ENCODE data around the gene RIBC1. TPM values are rescaled to one million over a fixed set of nuclear protein-coding genes. Genes with fewer than 3 reads are reported as not detected.

Gene RIBC1
- total RNA-seq, 3 donors from 2014 or later (not counting 1 experiment from before 2014, with no cell fraction given), result 0.85 to 2.1 (median 1.1) TPM

DNA sequence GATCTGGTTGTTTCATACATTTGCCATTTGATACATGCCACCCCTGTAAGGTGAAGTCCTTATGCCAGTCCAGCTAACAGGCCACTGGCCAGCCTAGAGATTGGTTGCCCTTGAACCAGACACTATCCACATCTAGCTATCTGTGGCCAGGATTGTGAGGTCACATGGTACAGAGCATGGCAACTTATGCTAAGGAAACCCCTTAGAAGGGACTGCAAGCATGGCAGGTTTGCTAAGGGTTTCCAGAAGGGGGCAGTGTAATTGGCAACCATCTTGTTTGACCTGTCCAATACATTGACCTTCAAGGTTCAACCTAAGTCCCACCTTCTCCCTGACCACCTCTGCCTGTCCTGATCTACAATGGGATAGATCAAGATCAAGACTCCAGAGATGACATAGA is 47.8 kb upstream of the RIBC1 start:
- intact Hi-C loops (cut with micrococcal nuclease), result no loop called here
- H3K27ac ChIP-seq (ENCODE audit: low read length), result no peak overlapping the region
- Mint-ChIP-seq H3K36me3 (no peaks in the 10 kb centered on the region), H3K4me1 (peaks cover 0 to 7% of the 10 kb centered on the region in 2 donors), H3K9me3 (no peaks in the 10 kb centered on the region), H3K27me3 (ENCODE audit: low read depth in 2 of 2) (no peaks in the 10 kb centered on the region), H3K27ac (no peak overlapping the region), H3K4me3 (no peak overlapping the region)
- H3K36me3 ChIP-seq (ENCODE audit: control insufficient read depth, insufficient read depth, low read length), result peaks cover 5% of the 10 kb centered on the region
- DNase-seq (no peak), ATAC-seq (no peak)
- no peak overlapping the region for H3K4me3 ChIP-seq (ENCODE audit: low read length)
- TF ChIP-seq CTCF (IDR thresholded peaks at IDR 0.05), result no peak
- H3K9me3 ChIP-seq (ENCODE audit: control insufficient read depth, insufficient read depth, low read length), result no peaks in the 10 kb centered on the region
- H3K4me1 ChIP-seq (ENCODE audit: control insufficient read depth, insufficient read depth, low read length), result no peaks in the 10 kb centered on the region
- H3K27me3 ChIP-seq (ENCODE audit: control insufficient read depth, insufficient read depth, low read length), result no peaks in the 10 kb centered on the region

- Histone ChIP-seq H3K4me1 (ENCODE audit: control insufficient read depth, insufficient read depth, low read length) (no peaks in the 10 kb centered on the region), H3K27ac (ENCODE audit: low read length) (no peak overlapping the region), H3K36me3 (ENCODE audit: control insufficient read depth, insufficient read depth, low read length) (peaks cover 24% of the 10 kb centered on the region), H3K4me3 (ENCODE audit: low read length) (no peak overlapping the region), H3K9me3 (ENCODE audit: control insufficient read depth, insufficient read depth, low read length) (no peaks in the 10 kb centered on the region), H3K27me3 (ENCODE audit: control insufficient read depth, insufficient read depth, low read length) (no peaks in the 10 kb centered on the region)
- TF ChIP-seq CTCF (IDR thresholded peaks at IDR 0.05), result no peak
- H3K27ac Mint-ChIP-seq, result peak overlapping the region in 1 of 2 donors; percentile 4
- H3K36me3 Mint-ChIP-seq, result no peaks in the 10 kb centered on the region
- H3K4me1 Mint-ChIP-seq, result peaks cover 0 to 7% of the 10 kb centered on the region in 2 donors
- ATAC-seq (no peak), DNase-seq (no peak)
- H3K9me3 Mint-ChIP-seq, result no peaks in the 10 kb centered on the region
- no peak overlapping the region for H3K4me3 Mint-ChIP-seq
- WGBS (ENCODE audit: insufficient coverage), result 99% methylated on average over 5 of the region's 6 CpGs
- intact Hi-C loops (cut with micrococcal nuclease), result no loop called here
- no peaks in the 10 kb centered on the region for H3K27me3 Mint-ChIP-seq (ENCODE audit: low read depth in 2 of 2)
Measured at GRCh38 chrX:53376888-53377287, 45.8 kb upstream of the RIBC1 start.

GRCh38 chrX:53377464-53377863 is 45.2 kb upstream of the RIBC1 start:
- intact Hi-C loops (cut with micrococcal nuclease), result no loop called here
- Histone ChIP-seq H3K9me3 (ENCODE audit: control insufficient read depth, insufficient read depth, low read length) (no peaks in the 10 kb centered on the region), H3K27ac (ENCODE audit: low read length) (no peak overlapping the region), H3K4me3 (ENCODE audit: low read length) (no peak overlapping the region), H3K36me3 (ENCODE audit: control insufficient read depth, insufficient read depth, low read length) (peaks cover 29% of the 10 kb centered on the region), H3K4me1 (ENCODE audit: control insufficient read depth, insufficient read depth, low read length) (no peaks in the 10 kb centered on the region), H3K27me3 (ENCODE audit: control insufficient read depth, insufficient read depth, low read length) (no peaks in the 10 kb centered on the region)
- DNase-seq (no peak), ATAC-seq (no peak)
- 100% methylated on average over 2 of the region's 2 CpGs for WGBS (ENCODE audit: insufficient coverage)
- no peak overlapping the region for H3K27ac Mint-ChIP-seq
- H3K27me3 Mint-ChIP-seq (ENCODE audit: low read depth in 2 of 2), result no peaks in the 10 kb centered on the region
- TF ChIP-seq CTCF (IDR thresholded peaks at IDR 0.05), result no peak
- H3K4me1 Mint-ChIP-seq, result peaks cover 0 to 7% of the 10 kb centered on the region in 2 donors
- no peaks in the 10 kb centered on the region for H3K9me3 Mint-ChIP-seq
- no peaks in the 10 kb centered on the region for H3K36me3 Mint-ChIP-seq
- H3K4me3 Mint-ChIP-seq, result no peak overlapping the region

GRCh38 chrX:53379008-53379710 is 43.5 kb upstream of the RIBC1 start:
- TF ChIP-seq CTCF (IDR thresholded peaks at IDR 0.05), result no peak
- Mint-ChIP-seq H3K4me1 (peaks cover 0 to 7% of the 10 kb centered on the region in 2 donors), H3K27me3 (ENCODE audit: low read depth in 2 of 2) (no peaks in the 10 kb centered on the region), H3K36me3 (no peaks in the 10 kb centered on the region), H3K27ac (no peak overlapping the region), H3K9me3 (no peaks in the 10 kb centered on the region), H3K4me3 (no peak overlapping the region)
- H3K27me3 ChIP-seq (ENCODE audit: control insufficient read depth, insufficient read depth, low read length), result no peaks in the 10 kb centered on the region
- peaks cover 41% of the 10 kb centered on the region for H3K36me3 ChIP-seq (ENCODE audit: control insufficient read depth, insufficient read depth, low read length)
- no peak overlapping the region for H3K27ac ChIP-seq (ENCODE audit: low read length)
- H3K4me1 ChIP-seq (ENCODE audit: control insufficient read depth, insufficient read depth, low read length), result no peaks in the 10 kb centered on the region
- no peaks in the 10 kb centered on the region for H3K9me3 ChIP-seq (ENCODE audit: control insufficient read depth, insufficient read depth, low read length)
- no peak overlapping the region for H3K4me3 ChIP-seq (ENCODE audit: low read length)
- intact Hi-C loops (cut with micrococcal nuclease), result no loop called here
- DNase-seq (no peak), ATAC-seq (no peak)
- WGBS (ENCODE audit: insufficient coverage), result 100% methylated on average over 2 of the region's 3 CpGs

All from natural killer cell (primary cell).